SK-N-SH treated with all-trans-retinoic acid at 6 μM for 48 hours (cell line): ENCODE data around the gene ABCG4.
A peak's percentile ranks its signal among the peaks of the same experiment; 100 is the strongest.
"Not testable (repeated sequence)": the region's sequence is repeated elsewhere in the genome, so short reads cannot be mapped to it uniquely, and the experiment has no call there.

Experiments
- ATAC-seq: fragments of 200-7000 bp; cut with Tn5 transposase; 3 replicates; pipeline ENCODE4 v1.9.1; 2020; ENCODE audit warnings: mild to moderate bottlenecking, moderate library complexity
- ARNTL ChIP-seq: fragments of 450-650 bp; formaldehyde crosslinking; IDR thresholded peaks from 2 replicates; pipeline ENCODE4 v1.5.0; 2020; ENCODE audit warnings: low read depth, mild to moderate bottlenecking, moderate library complexity, borderline replicate concordance
- BACH2 ChIP-seq: fragments of 250-450 bp; sonication (Bioruptor Pico); IDR thresholded peaks from 2 replicates; pipeline ENCODE4 v1.9.0; 2021; ENCODE audit warnings: mild to moderate bottlenecking, borderline replicate concordance
- CREB5 ChIP-seq: fragments of 250-450 bp; sonication (Bioruptor Pico); IDR thresholded peaks from 2 replicates; pipeline ENCODE4 v1.5.1; 2020; ENCODE audit warnings: low read depth, mild to moderate bottlenecking, moderate library complexity
- ESRRG ChIP-seq: fragments of 250-450 bp; sonication (Bioruptor Pico); IDR thresholded peaks from 2 replicates; pipeline ENCODE4 v1.6.1; 2021; ENCODE audit warnings: mild to moderate bottlenecking
- GLIS3 ChIP-seq: fragments of 250-450 bp; sonication (Bioruptor Pico); IDR thresholded peaks from 2 replicates; pipeline ENCODE4 v1.5.0; 2020; ENCODE audit warnings: mild to moderate bottlenecking, moderate library complexity
- ISL1 ChIP-seq: fragments of 250-450 bp; sonication (Bioruptor Pico); IDR thresholded peaks from 2 replicates; pipeline ENCODE4 v2.1.2; 2022; ENCODE audit warnings: mild to moderate bottlenecking, moderate library complexity
- PPARA ChIP-seq: fragments of 250-450 bp; sonication (Bioruptor Pico); IDR thresholded peaks from 2 replicates; pipeline ENCODE4 v1.5.0; 2020; ENCODE audit warnings: mild to moderate bottlenecking, borderline replicate concordance
- RARB ChIP-seq: fragments of 250-450 bp; sonication (Bioruptor Pico); IDR thresholded peaks from 2 replicates; pipeline ENCODE4 v1.8.0; 2021; ENCODE audit warnings: mild to moderate bottlenecking, moderate library complexity
- SNAI2 ChIP-seq: fragments of 250-450 bp; sonication (Bioruptor Pico); IDR thresholded peaks from 2 replicates; pipeline ENCODE4 v1.5.0; 2020; ENCODE audit warnings: mild to moderate bottlenecking, moderate library complexity
- TCF4 ChIP-seq: fragments of 250-450 bp; sonication (Bioruptor Pico); IDR thresholded peaks from 2 replicates; pipeline ENCODE4 v1.8.0; 2021; ENCODE audit warnings: mild to moderate bottlenecking, moderate library complexity, borderline replicate concordance
- TOX ChIP-seq: fragments of 250-450 bp; sonication (Bioruptor Pico); IDR thresholded peaks from 2 replicates; pipeline ENCODE4 v1.8.0; 2021; ENCODE audit warnings: mild to moderate bottlenecking, moderate library complexity, borderline replicate concordance
- TSHZ2 ChIP-seq: fragments of 250-450 bp; sonication (Bioruptor Pico); IDR thresholded peaks from 2 replicates; pipeline ENCODE4 v1.5.0; 2020; ENCODE audit warnings: mild to moderate bottlenecking, moderate library complexity
- ZC3H10 ChIP-seq: fragments of 250-450 bp; sonication (Bioruptor Pico); IDR thresholded peaks from 2 replicates; pipeline ENCODE4 v1.5.1; 2021; ENCODE audit warnings: mild to moderate bottlenecking, moderate library complexity
- ZFP3 ChIP-seq: fragments of 250-450 bp; sonication (Bioruptor Pico); IDR thresholded peaks from 2 replicates; pipeline ENCODE4 v1.5.0; 2020; ENCODE audit warnings: mild to moderate bottlenecking, moderate library complexity
- ZFP30 ChIP-seq: fragments of 450-650 bp; formaldehyde crosslinking; IDR thresholded peaks from 2 replicates; pipeline ENCODE4 v1.5.0; 2022; ENCODE audit warnings: mild to moderate bottlenecking, moderate library complexity
- ZNF565 ChIP-seq: fragments of 450-650 bp; formaldehyde crosslinking; conservative IDR thresholded peaks from 2 replicates; pipeline ENCODE4 v1.5.0; 2020; ENCODE audit warnings: low read depth, mild to moderate bottlenecking, moderate library complexity
- ZNF8 ChIP-seq: fragments of 450-650 bp; formaldehyde crosslinking; IDR thresholded peaks from 2 replicates; pipeline ENCODE4 v1.5.0; 2020; ENCODE audit warnings: mild to moderate bottlenecking, moderate library complexity
- TF ChIP-seq, protein P1 (sequence below): fragments of 250-450 bp; sonication (Bioruptor Pico); IDR thresholded peaks from 2 replicates; pipeline ENCODE4 v1.8.0; 2021; ENCODE audit warnings: low read depth, mild to moderate bottlenecking, moderate library complexity, borderline replicate concordance
- TF ChIP-seq, protein P2 (sequence below): fragments of 250-450 bp; sonication (Bioruptor Pico); IDR thresholded peaks from 2 replicates; pipeline ENCODE4 v1.8.0; 2020; ENCODE audit warnings: mild to moderate bottlenecking, moderate library complexity, borderline replicate concordance
- TF ChIP-seq, protein P3 (sequence below): fragments of 250-450 bp; sonication (Bioruptor Pico); IDR thresholded peaks from 2 replicates; pipeline ENCODE4 v1.5.1; 2021; ENCODE audit warnings: mild to moderate bottlenecking, moderate library complexity

ABCG4 gene

DNA sequence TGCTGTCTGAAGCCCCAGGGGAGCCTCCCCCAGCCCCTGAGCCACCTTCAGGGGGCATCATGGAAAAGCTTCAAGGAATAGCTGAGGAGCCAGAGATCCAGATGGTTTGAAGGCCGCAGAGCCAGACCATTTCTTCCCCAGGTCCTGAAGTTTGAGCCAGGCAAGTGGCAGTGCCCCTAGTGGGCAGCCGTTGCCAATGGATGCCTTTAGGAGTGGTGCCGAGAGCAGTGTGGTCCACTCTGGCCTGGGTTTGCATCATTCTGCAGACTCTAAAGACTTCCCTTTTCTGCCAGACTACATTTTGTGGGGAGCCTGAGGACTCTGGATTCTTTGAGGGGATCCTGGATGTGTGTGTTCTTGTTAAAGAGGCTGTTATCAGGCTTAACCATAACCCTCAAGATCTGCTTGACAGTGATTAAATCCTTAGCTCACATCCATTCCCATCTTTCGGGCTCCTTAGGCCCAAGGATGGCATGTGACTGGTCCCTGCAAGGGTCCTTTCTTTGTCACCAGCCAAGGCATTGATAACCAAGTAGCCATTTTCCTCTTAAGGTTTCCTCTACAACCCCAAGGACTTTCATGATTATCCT, 14.4 kb upstream of the ABCG4 start:
- no peak for TF ChIP-seq ESRRG
- TF ChIP-seq ZNF565 = no peak
- TF ChIP-seq, protein P1, sequence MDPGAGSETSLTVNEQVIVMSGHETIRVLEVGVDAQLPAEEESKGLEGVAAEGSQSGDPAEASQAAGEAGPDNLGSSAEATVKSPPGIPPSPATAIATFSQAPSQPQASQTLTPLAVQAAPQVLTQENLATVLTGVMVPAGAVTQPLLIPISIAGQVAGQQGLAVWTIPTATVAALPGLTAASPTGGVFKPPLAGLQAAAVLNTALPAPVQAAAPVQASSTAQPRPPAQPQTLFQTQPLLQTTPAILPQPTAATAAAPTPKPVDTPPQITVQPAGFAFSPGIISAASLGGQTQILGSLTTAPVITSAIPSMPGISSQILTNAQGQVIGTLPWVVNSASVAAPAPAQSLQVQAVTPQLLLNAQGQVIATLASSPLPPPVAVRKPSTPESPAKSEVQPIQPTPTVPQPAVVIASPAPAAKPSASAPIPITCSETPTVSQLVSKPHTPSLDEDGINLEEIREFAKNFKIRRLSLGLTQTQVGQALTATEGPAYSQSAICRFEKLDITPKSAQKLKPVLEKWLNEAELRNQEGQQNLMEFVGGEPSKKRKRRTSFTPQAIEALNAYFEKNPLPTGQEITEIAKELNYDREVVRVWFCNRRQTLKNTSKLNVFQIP (CRISPR knock-in tag) = no peak
- TF ChIP-seq CREB5 (CRISPR knock-in tag) = no peak
- TF ChIP-seq, protein P2, sequence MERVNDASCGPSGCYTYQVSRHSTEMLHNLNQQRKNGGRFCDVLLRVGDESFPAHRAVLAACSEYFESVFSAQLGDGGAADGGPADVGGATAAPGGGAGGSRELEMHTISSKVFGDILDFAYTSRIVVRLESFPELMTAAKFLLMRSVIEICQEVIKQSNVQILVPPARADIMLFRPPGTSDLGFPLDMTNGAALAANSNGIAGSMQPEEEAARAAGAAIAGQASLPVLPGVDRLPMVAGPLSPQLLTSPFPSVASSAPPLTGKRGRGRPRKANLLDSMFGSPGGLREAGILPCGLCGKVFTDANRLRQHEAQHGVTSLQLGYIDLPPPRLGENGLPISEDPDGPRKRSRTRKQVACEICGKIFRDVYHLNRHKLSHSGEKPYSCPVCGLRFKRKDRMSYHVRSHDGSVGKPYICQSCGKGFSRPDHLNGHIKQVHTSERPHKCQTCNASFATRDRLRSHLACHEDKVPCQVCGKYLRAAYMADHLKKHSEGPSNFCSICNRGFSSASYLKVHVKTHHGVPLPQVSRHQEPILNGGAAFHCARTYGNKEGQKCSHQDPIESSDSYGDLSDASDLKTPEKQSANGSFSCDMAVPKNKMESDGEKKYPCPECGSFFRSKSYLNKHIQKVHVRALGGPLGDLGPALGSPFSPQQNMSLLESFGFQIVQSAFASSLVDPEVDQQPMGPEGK (CRISPR knock-in tag) = no peak
- TF ChIP-seq BACH2 = no peak
- no peak for TF ChIP-seq GLIS3 (CRISPR knock-in tag)
- no peak for TF ChIP-seq SNAI2
- no peak for TF ChIP-seq ARNTL (CRISPR knock-in tag)
- TF ChIP-seq RARB = no peak
- no peak for TF ChIP-seq TCF4
- TF ChIP-seq ZNF8 (CRISPR knock-in tag) = no peak
- TF ChIP-seq ZFP3 = no peak
- TF ChIP-seq TOX (CRISPR knock-in tag) = no peak
- TF ChIP-seq ZFP30 = no peak
- TF ChIP-seq ZC3H10 (CRISPR knock-in tag) = no peak
- no peak for TF ChIP-seq PPARA (CRISPR knock-in tag)
- TF ChIP-seq, protein P3, sequence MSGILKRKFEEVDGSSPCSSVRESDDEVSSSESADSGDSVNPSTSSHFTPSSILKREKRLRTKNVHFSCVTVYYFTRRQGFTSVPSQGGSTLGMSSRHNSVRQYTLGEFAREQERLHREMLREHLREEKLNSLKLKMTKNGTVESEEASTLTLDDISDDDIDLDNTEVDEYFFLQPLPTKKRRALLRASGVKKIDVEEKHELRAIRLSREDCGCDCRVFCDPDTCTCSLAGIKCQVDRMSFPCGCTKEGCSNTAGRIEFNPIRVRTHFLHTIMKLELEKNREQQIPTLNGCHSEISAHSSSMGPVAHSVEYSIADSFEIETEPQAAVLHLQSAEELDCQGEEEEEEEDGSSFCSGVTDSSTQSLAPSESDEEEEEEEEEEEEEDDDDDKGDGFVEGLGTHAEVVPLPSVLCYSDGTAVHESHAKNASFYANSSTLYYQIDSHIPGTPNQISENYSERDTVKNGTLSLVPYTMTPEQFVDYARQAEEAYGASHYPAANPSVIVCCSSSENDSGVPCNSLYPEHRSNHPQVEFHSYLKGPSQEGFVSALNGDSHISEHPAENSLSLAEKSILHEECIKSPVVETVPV = no peak
- peak; percentile 85 for ATAC-seq

DNA sequence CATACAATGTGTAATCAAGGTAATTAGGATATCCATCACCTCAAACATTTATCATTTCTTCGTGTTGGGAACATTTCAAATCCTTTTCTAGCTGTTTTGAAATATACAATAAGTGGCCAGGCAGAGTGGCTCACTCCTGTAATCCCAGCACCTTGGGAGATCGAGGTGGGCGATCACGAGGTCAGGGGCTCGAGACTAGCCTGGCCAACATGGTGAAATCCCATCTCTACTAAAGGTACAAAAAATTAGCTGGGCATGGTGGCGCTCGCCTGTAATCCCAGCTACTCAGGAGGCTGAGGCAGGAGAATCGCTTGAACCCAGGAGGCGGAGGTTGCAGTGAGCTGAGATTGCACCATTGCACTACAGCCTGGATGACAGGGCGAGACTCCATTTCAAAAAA, 9.6 kb upstream of the ABCG4 start:
- ATAC-seq = not testable (repeated sequence)

GRCh38 chr11:119144825-119145486, 3.9 kb upstream of the ABCG4 start:
- no peak for TF ChIP-seq ISL1 (CRISPR knock-in tag)
- TF ChIP-seq, protein P1 (CRISPR knock-in tag) = no peak
- peak; percentile 61 for TF ChIP-seq ZNF8 (CRISPR knock-in tag)
- TF ChIP-seq, protein P3 = no peak
- TF ChIP-seq TSHZ2 (CRISPR knock-in tag) = no peak
- TF ChIP-seq, all 23 proteins: peak for 1
- ATAC-seq = peak; percentile 90
